ENCODE data around the gene MYNN.

The MYNN gene

GRCh38 chr3:169818316-169818715 lies 45.1 kb downstream of the MYNN start:
- TF ChIP-seq CTCF (IDR thresholded peaks at IDR 0.05; ENCODE audit: low read depth, low read length), result no peak
- no peaks in the 10 kb centered on the region for H3K36me3 ChIP-seq
- H3K27me3 ChIP-seq, result no peaks in the 10 kb centered on the region
- DNase-seq, result no peak
- no peaks in the 10 kb centered on the region for H3K4me1 ChIP-seq
- no peaks in the 10 kb centered on the region for H3K9me3 ChIP-seq
- no peak overlapping the region for H3K4me3 ChIP-seq (ENCODE audit: low read depth, low read length)

GRCh38 chr3:169822091-169822490 lies 48.9 kb downstream of the MYNN start:
- H3K36me3 ChIP-seq, result no peaks in the 10 kb centered on the region
- no peak for TF ChIP-seq CTCF (IDR thresholded peaks at IDR 0.05; ENCODE audit: low read depth, low read length)
- no peaks in the 10 kb centered on the region for H3K9me3 ChIP-seq
- no peak overlapping the region for H3K4me3 ChIP-seq (ENCODE audit: low read depth, low read length)
- no peaks in the 10 kb centered on the region for H3K27me3 ChIP-seq
- no peaks in the 10 kb centered on the region for H3K4me1 ChIP-seq
- DNase-seq, result no peak

GRCh38 chr3:169822540-169822939 lies 49.3 kb downstream of the MYNN start:
- H3K9me3 ChIP-seq, result no peaks in the 10 kb centered on the region
- no peak for TF ChIP-seq CTCF (IDR thresholded peaks at IDR 0.05; ENCODE audit: low read depth, low read length)
- H3K4me3 ChIP-seq (ENCODE audit: low read depth, low read length), result no peak overlapping the region
- H3K36me3 ChIP-seq, result no peaks in the 10 kb centered on the region
- no peak for DNase-seq
- H3K27me3 ChIP-seq, result no peaks in the 10 kb centered on the region
- no peaks in the 10 kb centered on the region for H3K4me1 ChIP-seq

- Histone ChIP-seq H3K9me3 (no peaks in the 10 kb centered on the region), H3K36me3 (no peaks in the 10 kb centered on the region), H3K27me3 (no peaks in the 10 kb centered on the region), H3K4me1 (no peaks in the 10 kb centered on the region), H3K4me3 (ENCODE audit: low read depth, low read length) (no peak overlapping the region)
- no peak for DNase-seq
- no peak for TF ChIP-seq CTCF (IDR thresholded peaks at IDR 0.05; ENCODE audit: low read depth, low read length)
Measured at GRCh38 chr3:169822983-169823382, 49.8 kb downstream of the MYNN start.

- no peaks in the 10 kb centered on the region for H3K4me1 ChIP-seq
- no peak for TF ChIP-seq CTCF (IDR thresholded peaks at IDR 0.05; ENCODE audit: low read depth, low read length)
- H3K4me3 ChIP-seq (ENCODE audit: low read depth, low read length), result no peak overlapping the region
- H3K27me3 ChIP-seq, result no peaks in the 10 kb centered on the region
- no peak for DNase-seq
- no peaks in the 10 kb centered on the region for H3K36me3 ChIP-seq
- H3K9me3 ChIP-seq, result no peaks in the 10 kb centered on the region
Measured at GRCh38 chr3:169825316-169825715, 52.1 kb downstream of the MYNN start.

- no peaks in the 10 kb centered on the region for H3K27me3 ChIP-seq
- DNase-seq, result no peak
- H3K4me1 ChIP-seq, result no peaks in the 10 kb centered on the region
- TF ChIP-seq CTCF (IDR thresholded peaks at IDR 0.05; ENCODE audit: low read depth, low read length), result no peak
- H3K36me3 ChIP-seq, result no peaks in the 10 kb centered on the region
- H3K9me3 ChIP-seq, result no peaks in the 10 kb centered on the region
- H3K4me3 ChIP-seq (ENCODE audit: low read depth, low read length), result no peak overlapping the region
Measured at GRCh38 chr3:169827712-169828111, 54.5 kb downstream of the MYNN start.
